Common myeloid progenitor, CD34-positive (primary cell): ENCODE results near the gene CEP295NL.

ENCODE experiments used
- CTCF ChIA-PET: fragments of 350-600 bp; sonication (Branson Sonifier 250); formaldehyde crosslinking; loops from one replicate; lab custom pipeline; 2021; ENCODE audit warnings: antibody characterized with exemption; lab: Charles Lee
- POLR2A ChIA-PET: fragments of 350-600 bp; sonication (Branson Sonifier 250); formaldehyde crosslinking; loops from one replicate; lab custom pipeline; 2021; ENCODE audit warnings: antibody characterized with exemption; lab: Charles Lee
- DNase-seq, 3 donors: peaks; one replicate each; pipeline versions ENCODE4 v3.0.0 to v3.0.0-alpha.2; 2013
- H3K27ac ChIP-seq, 2 experiments: 1 replicate in 1 of 2; 2 replicates in 1 of 2; pipeline ENCODE4 v1.7.0; 2013; ENCODE audit warnings: inconsistent platforms in 2 of 2, low read length in 2 of 2, mild to moderate bottlenecking in 2 of 2, low read depth in 1 of 2, moderate library complexity in 1 of 2; ENCODE audit not compliant: severe bottlenecking in 2 of 2, insufficient read depth in 1 of 2, poor library complexity in 1 of 2
- H3K27me3 ChIP-seq, 5 experiments: replicated peaks in 2 of 5; 1 replicate in 3 of 5; 2 replicates in 2 of 5; pipeline versions ENCODE4 v1.6.1 to v1.7.0; 2013; ENCODE audit warnings: low read length in 4 of 5, mild to moderate bottlenecking in 2 of 5, moderate library complexity in 2 of 5, inconsistent platforms in 1 of 5; ENCODE audit not compliant: insufficient read depth in 5 of 5, control insufficient read depth in 4 of 5
- H3K36me3 ChIP-seq, 4 experiments: 1 replicate in 2 of 4; 2 replicates in 2 of 4; pipeline versions ENCODE4 v1.6.1 to v1.7.0; 2013; ENCODE audit warnings: low read length in 3 of 4, control low read depth in 1 of 4, mild to moderate bottlenecking in 1 of 4; ENCODE audit not compliant: control insufficient read depth in 4 of 4, insufficient read depth in 4 of 4
- H3K4me1 ChIP-seq, 4 experiments: 1 replicate in 3 of 4; 2 replicates in 1 of 4; pipeline versions ENCODE4 v1.6.1 to v1.7.1; 2013; ENCODE audit warnings: low read length in 3 of 4, mild to moderate bottlenecking in 3 of 4, control low read depth in 1 of 4, inconsistent platforms in 1 of 4, moderate library complexity in 1 of 4; ENCODE audit not compliant: control insufficient read depth in 4 of 4, insufficient read depth in 4 of 4; ENCODE audit errors: control extremely low read depth in 1 of 4
- H3K4me3 ChIP-seq, 7 experiments: 1 replicate in 4 of 7; 2 replicates in 3 of 7; pipeline versions ENCODE4 v1.5.1 to v1.7.0; 2013; ENCODE audit warnings: mild to moderate bottlenecking in 7 of 7, low read length in 6 of 7, moderate library complexity in 6 of 7, inconsistent platforms in 2 of 7, low read depth in 2 of 7, control low read depth in 1 of 7; ENCODE audit not compliant: insufficient read depth in 4 of 7, control insufficient read depth in 1 of 7; ENCODE audit errors: extremely low read depth in 1 of 7
- H3K9me3 ChIP-seq, 5 experiments: 1 replicate in 4 of 5; 2 replicates in 1 of 5; pipeline versions ENCODE4 v1.6.1 to v1.7.1; 2013; ENCODE audit warnings: low read length in 4 of 5, mild to moderate bottlenecking in 2 of 5, inconsistent platforms in 1 of 5, low read depth in 1 of 5, moderate library complexity in 1 of 5; ENCODE audit not compliant: control insufficient read depth in 4 of 5, insufficient read depth in 2 of 5; ENCODE audit errors: control extremely low read depth in 1 of 5
- WGBS: methylation state at CpG from one replicate; pipeline ENCODE4 v1.1.5; 2013; ENCODE audit not compliant: insufficient coverage; 5-methylcytosine and 5-hydroxymethylcytosine counted together

Gene CEP295NL

GRCh38 chr17:78854508-78854907 lies 48.5 kb downstream of the CEP295NL start:
- 92% methylated on average over 4 of the region's 9 CpGs for WGBS
- Histone ChIP-seq H3K4me3 (no peak overlapping the region), H3K36me3 (peaks cover 2 to 44% (median 33%) of the 10 kb centered on the region in 4 experiments), H3K27ac (no peak overlapping the region), H3K4me1 (no peaks in the 10 kb centered on the region), H3K9me3 (no peaks in the 10 kb centered on the region), H3K27me3 (no peaks in the 10 kb centered on the region)
- ChIA-PET CTCF (interaction anchor here (1.3 to 1.8 kb wide), 3 partner anchors 9 to 123 kb away, joined by 3 to 4 read pairs (median 3); no protein-coding TSS in a partner anchor), POLR2A (no interaction called here)
- DNase-seq: no peak

GRCh38 chr17:78853926-78854394 lies 49.0 kb downstream of the CEP295NL start:
- Histone ChIP-seq H3K9me3 (no peaks in the 10 kb centered on the region), H3K27ac (no peak overlapping the region), H3K36me3 (peaks cover 2 to 44% (median 33%) of the 10 kb centered on the region in 4 experiments), H3K27me3 (no peaks in the 10 kb centered on the region), H3K4me1 (no peaks in the 10 kb centered on the region), H3K4me3 (no peak overlapping the region)
- ChIA-PET CTCF (interaction anchor here (1.3 to 2.1 kb wide), 3 partner anchors 8 to 117 kb away, joined by 3 to 9 read pairs (median 3); no protein-coding TSS in a partner anchor), POLR2A (no interaction called here)
- DNase-seq: no peak
- WGBS: 80% methylated on average over 5 of the region's 11 CpGs

- Histone ChIP-seq H3K36me3 (peaks cover 2 to 44% (median 33%) of the 10 kb centered on the region in 4 experiments), H3K27me3 (no peaks in the 10 kb centered on the region), H3K4me1 (no peaks in the 10 kb centered on the region), H3K9me3 (no peaks in the 10 kb centered on the region), H3K4me3 (no peak overlapping the region), H3K27ac (no peak overlapping the region)
- POLR2A ChIA-PET: no interaction called here
- no peak for DNase-seq
- WGBS: 96% methylated on average over 16 of the region's 16 CpGs
- CTCF ChIA-PET: interaction anchor here (0.8 to 2.1 kb wide), 5 partner anchors 9 to 119 kb away, joined by 3 to 9 read pairs (median 5); no protein-coding TSS in a partner anchor
Measured at GRCh38 chr17:78852709-78853121, 50.3 kb downstream of the CEP295NL start.

DNA sequence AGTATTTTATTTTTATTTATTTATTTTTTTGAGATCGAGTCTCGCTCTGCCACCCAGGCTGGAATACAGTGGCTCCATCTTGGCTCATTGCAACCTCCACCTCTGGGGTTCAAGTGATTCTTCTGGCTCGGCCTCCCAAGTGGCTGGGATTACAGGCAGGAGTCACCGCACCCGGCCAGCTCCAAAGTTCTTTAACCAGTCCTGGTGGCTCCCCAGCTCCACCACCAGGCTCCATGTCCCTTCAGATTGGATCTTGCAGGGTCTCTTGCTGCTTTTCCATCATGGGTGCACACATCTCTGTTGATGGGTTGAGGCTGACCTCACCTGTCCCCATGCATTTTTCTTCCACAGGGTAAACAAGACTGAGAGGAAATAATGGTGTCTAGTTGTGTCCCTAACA lies 54.0 kb downstream of the CEP295NL start:
- H3K27me3 ChIP-seq: no peaks in the 10 kb centered on the region
- POLR2A ChIA-PET: no interaction called here
- no peak for DNase-seq
- H3K4me3 ChIP-seq: no peak overlapping the region
- H3K9me3 ChIP-seq: no peaks in the 10 kb centered on the region
- H3K4me1 ChIP-seq: peaks cover 0 to 6% (median 3%) of the 10 kb centered on the region in 4 experiments
- H3K36me3 ChIP-seq: peaks cover 0 to 13% (median 7%) of the 10 kb centered on the region in 4 experiments
- 93% methylated on average over 5 of the region's 5 CpGs for WGBS
- no peak overlapping the region for H3K27ac ChIP-seq
- CTCF ChIA-PET: no interaction called here

- ChIA-PET CTCF (no interaction called here), POLR2A (no interaction called here)
- H3K36me3 ChIP-seq: no peaks in the 10 kb centered on the region
- no peak for DNase-seq
- no peak overlapping the region for H3K27ac ChIP-seq
- no CpG with 5 or more reads among the region's 3 CpGs for WGBS
- H3K4me1 ChIP-seq: peaks cover 0 to 9% (median 5%) of the 10 kb centered on the region in 4 experiments
- no peaks in the 10 kb centered on the region for H3K9me3 ChIP-seq
- H3K4me3 ChIP-seq: no peak overlapping the region
- H3K27me3 ChIP-seq: no peaks in the 10 kb centered on the region
Measured at GRCh38 chr17:78847052-78847451, 55.9 kb downstream of the CEP295NL start.

GRCh38 chr17:78844301-78845005 lies 58.5 kb downstream of the CEP295NL start:
- peak; percentile 75 to 95 (median 93) for DNase-seq
- 29% methylated on average over 6 of the region's 9 CpGs for WGBS
- Histone ChIP-seq H3K36me3 (no peaks in the 10 kb centered on the region), H3K9me3 (no peaks in the 10 kb centered on the region), H3K4me1 (peaks cover 6 to 23% (median 16%) of the 10 kb centered on the region in 4 experiments), H3K27me3 (no peaks in the 10 kb centered on the region), H3K27ac (no peak overlapping the region), H3K4me3 (peak overlapping the region in 1 of 7 experiments; percentile 4)
- POLR2A ChIA-PET: interaction anchor here (0.8 kb wide), 1 partner anchor 126 kb away, joined by 3 read pairs; no protein-coding TSS in a partner anchor
- CTCF ChIA-PET: interaction anchor here (1.6 to 2.4 kb wide), 3 partner anchors 8 to 122 kb away, joined by 3 to 6 read pairs (median 5); no protein-coding TSS in a partner anchor
